Measurements from ENCODE around the gene CDH15. TPM values are rescaled to one million over a fixed set of nuclear protein-coding genes. Genes with fewer than 3 reads are reported as not detected.

Gene CDH15
- total and polyA plus RNA-seq, 2 of the 13 experiments (the other 11 are each of a cell fraction or from before 2014, with no cell fraction given): 0.74 to 2.2 TPM

- TF ChIP-seq, protein P1, sequence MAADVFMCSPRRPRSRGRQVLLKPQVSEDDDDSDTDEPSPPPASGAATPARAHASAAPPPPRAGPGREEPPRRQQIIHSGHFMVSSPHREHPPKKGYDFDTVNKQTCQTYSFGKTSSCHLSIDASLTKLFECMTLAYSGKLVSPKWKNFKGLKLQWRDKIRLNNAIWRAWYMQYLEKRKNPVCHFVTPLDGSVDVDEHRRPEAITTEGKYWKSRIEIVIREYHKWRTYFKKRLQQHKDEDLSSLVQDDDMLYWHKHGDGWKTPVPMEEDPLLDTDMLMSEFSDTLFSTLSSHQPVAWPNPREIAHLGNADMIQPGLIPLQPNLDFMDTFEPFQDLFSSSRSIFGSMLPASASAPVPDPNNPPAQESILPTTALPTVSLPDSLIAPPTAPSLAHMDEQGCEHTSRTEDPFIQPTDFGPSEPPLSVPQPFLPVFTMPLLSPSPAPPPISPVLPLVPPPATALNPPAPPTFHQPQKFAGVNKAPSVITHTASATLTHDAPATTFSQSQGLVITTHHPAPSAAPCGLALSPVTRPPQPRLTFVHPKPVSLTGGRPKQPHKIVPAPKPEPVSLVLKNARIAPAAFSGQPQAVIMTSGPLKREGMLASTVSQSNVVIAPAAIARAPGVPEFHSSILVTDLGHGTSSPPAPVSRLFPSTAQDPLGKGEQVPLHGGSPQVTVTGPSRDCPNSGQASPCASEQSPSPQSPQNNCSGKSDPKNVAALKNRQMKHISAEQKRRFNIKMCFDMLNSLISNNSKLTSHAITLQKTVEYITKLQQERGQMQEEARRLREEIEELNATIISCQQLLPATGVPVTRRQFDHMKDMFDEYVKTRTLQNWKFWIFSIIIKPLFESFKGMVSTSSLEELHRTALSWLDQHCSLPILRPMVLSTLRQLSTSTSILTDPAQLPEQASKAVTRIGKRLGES (CRISPR knock-in tag; IDR thresholded peaks at IDR 0.05; ENCODE audit: borderline replicate concordance): no peak
- TF ChIP-seq ZNF776 (CRISPR knock-in tag; IDR thresholded peaks at IDR 0.05) (peak; percentile 86; the same call in 1 of the 2 replicates), SP2 (CRISPR knock-in tag; IDR thresholded peaks at IDR 0.05) (peak; percentile 80), SRY (CRISPR knock-in tag; IDR thresholded peaks at IDR 0.05) (peak; percentile 81), ZNF674 (CRISPR knock-in tag; IDR thresholded peaks at IDR 0.05; ENCODE audit: low read depth) (peak; percentile 68; the same call in 1 of the 2 replicates), ZNF891 (CRISPR knock-in tag; IDR thresholded peaks at IDR 0.05) (peak; percentile 86; the same call in 1 of the 2 replicates), ZNF329 (CRISPR knock-in tag; IDR thresholded peaks at IDR 0.05; ENCODE audit: low read depth) (no peak), ZNF614 (CRISPR knock-in tag; IDR thresholded peaks at IDR 0.05; ENCODE audit: borderline replicate concordance) (peak; percentile 68; the same call in 1 of the 2 replicates), TEAD2 (CRISPR knock-in tag; IDR thresholded peaks at IDR 0.05) (0 out of 2 replicates have a peak, but pooled peaks have one; percentile 30), PHF21A (CRISPR knock-in tag; IDR thresholded peaks at IDR 0.05) (no peak; the same call in 1 of the 2 replicates), HCFC1 (IDR thresholded peaks at IDR 0.05; ENCODE audit: low read depth, low read length) (peak; percentile 61; the same call in 1 of the 2 replicates), CENPT (CRISPR knock-in tag; IDR thresholded peaks at IDR 0.05; ENCODE audit: low read depth) (no peak; the same call in 1 of the 2 replicates), U2AF1 (optimal IDR thresholded peaks at IDR 0.05; ENCODE audit: low read depth, low read length) (peak; percentile 66), RELA (CRISPR knock-in tag; IDR thresholded peaks at IDR 0.05) (peak; percentile 1; the same call in 1 of the 2 replicates), NFYC (CRISPR knock-in tag; IDR thresholded peaks at IDR 0.05) (0 out of 2 replicates have a peak, but pooled peaks have one; percentile 24), ZNF737 (CRISPR knock-in tag; IDR thresholded peaks at IDR 0.05; ENCODE audit: borderline replicate concordance) (peak; percentile 52; the same call in 1 of the 2 replicates), NFE2L1 (CRISPR knock-in tag; IDR thresholded peaks at IDR 0.05; ENCODE audit: borderline replicate concordance) (peak; percentile 42; the same call in 1 of the 2 replicates), IRF9 (CRISPR knock-in tag; IDR thresholded peaks at IDR 0.05; ENCODE audit: borderline replicate concordance) (peak; percentile 96), FOXC1 (CRISPR knock-in tag; IDR thresholded peaks at IDR 0.05; ENCODE audit: borderline replicate concordance) (peak; percentile 99), ZNF780A (CRISPR knock-in tag; IDR thresholded peaks at IDR 0.05) (no peak)
- TF ChIP-seq, protein P2, sequence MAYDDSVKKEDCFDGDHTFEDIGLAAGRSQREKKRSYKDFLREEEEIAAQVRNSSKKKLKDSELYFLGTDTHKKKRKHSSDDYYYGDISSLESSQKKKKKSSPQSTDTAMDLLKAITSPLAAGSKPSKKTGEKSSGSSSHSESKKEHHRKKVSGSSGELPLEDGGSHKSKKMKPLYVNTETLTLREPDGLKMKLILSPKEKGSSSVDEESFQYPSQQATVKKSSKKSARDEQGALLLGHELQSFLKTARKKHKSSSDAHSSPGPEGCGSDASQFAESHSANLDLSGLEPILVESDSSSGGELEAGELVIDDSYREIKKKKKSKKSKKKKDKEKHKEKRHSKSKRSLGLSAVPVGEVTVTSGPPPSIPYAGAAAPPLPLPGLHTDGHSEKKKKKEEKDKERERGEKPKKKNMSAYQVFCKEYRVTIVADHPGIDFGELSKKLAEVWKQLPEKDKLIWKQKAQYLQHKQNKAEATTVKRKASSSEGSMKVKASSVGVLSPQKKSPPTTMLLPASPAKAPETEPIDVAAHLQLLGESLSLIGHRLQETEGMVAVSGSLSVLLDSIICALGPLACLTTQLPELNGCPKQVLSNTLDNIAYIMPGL (CRISPR knock-in tag; IDR thresholded peaks at IDR 0.05; ENCODE audit: borderline replicate concordance in 1 of 2, low read depth in 1 of 2): peak; percentile 95 to 98
- TF ChIP-seq, protein P3, sequence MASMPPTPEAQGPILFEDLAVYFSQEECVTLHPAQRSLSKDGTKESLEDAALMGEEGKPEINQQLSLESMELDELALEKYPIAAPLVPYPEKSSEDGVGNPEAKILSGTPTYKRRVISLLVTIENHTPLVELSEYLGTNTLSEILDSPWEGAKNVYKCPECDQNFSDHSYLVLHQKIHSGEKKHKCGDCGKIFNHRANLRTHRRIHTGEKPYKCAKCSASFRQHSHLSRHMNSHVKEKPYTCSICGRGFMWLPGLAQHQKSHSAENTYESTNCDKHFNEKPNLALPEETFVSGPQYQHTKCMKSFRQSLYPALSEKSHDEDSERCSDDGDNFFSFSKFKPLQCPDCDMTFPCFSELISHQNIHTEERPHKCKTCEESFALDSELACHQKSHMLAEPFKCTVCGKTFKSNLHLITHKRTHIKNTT (CRISPR knock-in tag; IDR thresholded peaks at IDR 0.05): 0 out of 2 replicates have a peak, but pooled peaks have one; percentile 83
Observed at GRCh38 chr16:89217388-89218191, 46.0 kb downstream of the CDH15 start, which contains the start of gene ZNF778 (continued).
